GM19455 (cell line): ENCODE results near the gene RILP.

Experiments
- ATAC-seq: cut with Tn5 transposase; IDR thresholded peaks from one replicate; pipeline ENCODE4 v1.9.1; 2021; ENCODE audit not compliant: unreplicated experiment

RILP gene

GRCh38 chr17:1629504-1630310, 20.0 kb downstream of the RILP start:
- no peak for ATAC-seq

- ATAC-seq: peak; percentile 54
These were observed 20.7 kb downstream of the RILP start for GRCh38 chr17:1628856-1629503.

- peak; percentile 55 for ATAC-seq
These were observed 21.4 kb downstream of the RILP start, which contains the start of gene SLC43A2 for GRCh38 chr17:1627982-1628855. TSS of gene SLC43A2 (minus strand) at chr17:1628834. CDS start at chr17:1627874, 960 bp downstream.

GRCh38 chr17:1627182-1627981, 22.3 kb downstream of the RILP start:
- no peak for ATAC-seq

- no peak for ATAC-seq
These were observed 23.3 kb downstream of the RILP start for GRCh38 chr17:1626333-1626732.

- ATAC-seq: no peak
These were observed 24.1 kb downstream of the RILP start for GRCh38 chr17:1625581-1625980.

- ATAC-seq: no peak
These were observed 24.6 kb downstream of the RILP start for GRCh38 chr17:1625053-1625452.

- ATAC-seq: no peak
These were observed 25.0 kb downstream of the RILP start for GRCh38 chr17:1624650-1625049.

GRCh38 chr17:1623057-1623630, 26.5 kb downstream of the RILP start:
- no peak for ATAC-seq

- ATAC-seq: no peak
These were observed 28.3 kb downstream of the RILP start for GRCh38 chr17:1621273-1621954.

- no peak for ATAC-seq
These were observed 29.2 kb downstream of the RILP start for GRCh38 chr17:1620486-1620885.

GRCh38 chr17:1617620-1618174, 32.0 kb downstream of the RILP start:
- no peak for ATAC-seq

GRCh38 chr17:1616101-1616500, 33.6 kb downstream of the RILP start:
- no peak for ATAC-seq

- no peak for ATAC-seq
These were observed 37.3 kb downstream of the RILP start for GRCh38 chr17:1612400-1612799.

- ATAC-seq: no peak
These were observed 38.0 kb downstream of the RILP start for GRCh38 chr17:1611715-1612114.

GRCh38 chr17:1608676-1609075, 41.0 kb downstream of the RILP start:
- ATAC-seq: no peak

GRCh38 chr17:1607971-1608320, 41.7 kb downstream of the RILP start:
- ATAC-seq: no peak

GRCh38 chr17:1606352-1606985, 43.2 kb downstream of the RILP start:
- ATAC-seq: no peak
